Choroid plexus epithelial cell (primary cell): ENCODE data around the gene WDR73.
"Not testable (repeated sequence)": the region's sequence is repeated elsewhere in the genome, so short reads cannot be mapped to it uniquely, and the experiment has no call there.

Experiments
- DNase-seq: peaks from one replicate; pipeline ENCODE4 v3.0.0-alpha.2; 2010; ENCODE audit warnings: low read depth
- H3K4me3 ChIP-seq: 2 replicates; pipeline ENCODE4 v1.5.1; 2011; ENCODE audit warnings: low read depth, mild to moderate bottlenecking, control low read depth, low read length, moderate library complexity
- CTCF ChIP-seq: conservative IDR thresholded peaks from 2 replicates; pipeline ENCODE4 v1.5.1; 2011; ENCODE audit warnings: low read depth, mild to moderate bottlenecking, control low read depth, inconsistent platforms, low read length, moderate library complexity

WDR73 gene

GRCh38 chr15:84690342-84690741, 36.3 kb upstream of the WDR73 start:
- no peak for TF ChIP-seq CTCF
- H3K4me3 ChIP-seq: no peak overlapping the region
- DNase-seq: no peak

- no peak for DNase-seq
- no peak for TF ChIP-seq CTCF
Observed at GRCh38 chr15:84689858-84690257, 35.8 kb upstream of the WDR73 start.

GRCh38 chr15:84686446-84686845, 32.4 kb upstream of the WDR73 start:
- DNase-seq, H3K4me3 ChIP-seq: not testable (repeated sequence)

More at GRCh38 chr15:84689858-84690257, 35.8 kb upstream of the WDR73 start:
- H3K4me3 ChIP-seq: no peak overlapping the region

GRCh38 chr15:84685304-84685703, 31.2 kb upstream of the WDR73 start:
- no peak for TF ChIP-seq CTCF
- H3K4me3 ChIP-seq: no peak overlapping the region
- DNase-seq: peak; percentile 91

- H3K4me3 ChIP-seq: no peak overlapping the region
Observed at GRCh38 chr15:84684092-84684491, 30.0 kb upstream of the WDR73 start.

GRCh38 chr15:84681831-84682230, 27.7 kb upstream of the WDR73 start:
- H3K4me3 ChIP-seq: no peak overlapping the region
- DNase-seq: peak; percentile 93
- TF ChIP-seq CTCF: no peak

More at GRCh38 chr15:84684092-84684491, 30.0 kb upstream of the WDR73 start:
- TF ChIP-seq CTCF: no peak
- peak; percentile 86 for DNase-seq

GRCh38 chr15:84671211-84671610, 17.1 kb upstream of the WDR73 start:
- no peak for TF ChIP-seq CTCF
- peak; percentile 93 for DNase-seq
- H3K4me3 ChIP-seq: no peak overlapping the region

- H3K4me3 ChIP-seq: no peak overlapping the region
- DNase-seq: no peak
- TF ChIP-seq CTCF: no peak
Observed at GRCh38 chr15:84669726-84670125, 15.6 kb upstream of the WDR73 start.
